Measurements from ENCODE around the gene CD63. TPM values are rescaled to one million over a fixed set of nuclear protein-coding genes. Genes with fewer than 3 reads are reported as not detected.

CD63 gene
- total RNA-seq, 1 experiment from 2014 or later: 367 TPM

- Histone ChIP-seq H3K27me3 (replicated peaks; ENCODE audit: insufficient read depth, low read depth, low read length, poor library complexity) (no peaks in the 10 kb centered on the region), H3K36me3 (ENCODE audit: insufficient read depth, low read length, poor library complexity, severe bottlenecking) (no peaks in the 10 kb centered on the region), H3K9me3 (ENCODE audit: low read depth, low read length, poor library complexity, severe bottlenecking) (no peaks in the 10 kb centered on the region), H3K27ac (ENCODE audit: low read depth, low read length, poor library complexity, severe bottlenecking) (no peak overlapping the region), H3K4me3 (ENCODE audit: low read depth, low read length, poor library complexity, severe bottlenecking) (peak overlapping the region; percentile 58), H3K4me1 (ENCODE audit: insufficient read depth, low read length, poor library complexity, severe bottlenecking) (peaks cover 14% of the 10 kb centered on the region)
- BruUV-seq (replicated peaks): no TSS peak
- DNase-seq (ENCODE audit: low spot score): no peak
- TF ChIP-seq EZH2 (IDR thresholded peaks at IDR 0.05; ENCODE audit: borderline replicate concordance, low read depth, low read length, poor library complexity, severe bottlenecking) (no peak), CTCF (conservative IDR thresholded peaks at IDR 0.05; ENCODE audit: low read depth, low read length) (no peak)
- intact Hi-C loops (cut with micrococcal nuclease; ENCODE audit: unreplicated experiment): no loop called here
- ChIA-PET POLR2A (ENCODE audit: low non-redundant PET) (no interaction called here), CTCF (no interaction called here)
Measured at GRCh38 chr12:55708695-55709233, 20.0 kb downstream of the CD63 start.

DNA sequence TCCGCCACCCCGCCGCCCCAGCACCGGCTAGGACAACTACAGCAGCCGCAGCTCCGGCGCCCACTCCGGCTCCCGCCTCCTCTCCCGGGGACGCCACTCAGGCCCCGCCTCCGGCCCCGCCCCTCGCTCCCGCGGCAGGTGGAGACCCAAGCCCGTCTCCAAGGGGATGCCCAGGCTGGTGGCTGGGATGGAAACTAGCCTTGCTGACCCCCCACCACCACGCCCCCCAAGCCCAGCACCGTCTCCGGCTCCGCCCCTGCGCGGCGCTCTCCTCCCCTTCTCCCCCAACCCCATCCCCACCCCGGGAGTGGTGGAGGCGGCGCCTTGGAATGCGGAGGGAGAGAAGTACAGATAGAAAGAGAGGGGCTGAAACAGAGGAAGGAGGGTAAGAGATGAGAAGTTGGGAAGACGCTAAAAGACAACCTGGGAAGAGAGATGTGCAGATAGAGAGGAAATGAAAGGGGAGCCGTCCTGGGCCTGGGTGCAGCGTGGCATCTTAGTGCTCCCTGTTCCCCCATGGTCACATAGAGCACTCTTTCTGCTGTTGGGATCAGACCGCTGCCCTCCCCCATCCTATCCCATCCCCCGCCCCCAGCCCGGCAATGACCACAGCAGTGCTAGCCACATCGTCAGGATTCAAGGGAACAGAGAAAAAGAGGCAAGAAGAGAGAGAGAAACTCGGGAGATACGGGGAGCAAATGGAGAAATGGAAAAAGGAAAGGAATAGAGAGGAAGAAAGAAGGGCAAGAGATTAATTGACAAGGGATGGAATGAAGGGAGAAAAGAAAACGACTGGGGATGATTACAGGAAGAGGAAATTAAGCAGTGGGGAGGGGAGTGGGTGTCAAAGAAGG is 20.7 kb downstream of the CD63 start, which contains the start of gene ITGA7:
TSS of gene ITGA7 (minus strand) at position 64 of the 854 bp plus-strand sequence. CDS start 222 bp downstream, outside the sequence.
- BruUV-seq (replicated peaks): no TSS peak
- H3K9me3 ChIP-seq (ENCODE audit: low read depth, low read length, poor library complexity, severe bottlenecking): no peaks in the 10 kb centered on the region
- DNase-seq (ENCODE audit: low spot score): peak; percentile 73
- no peak within 1 kb of the TSS for H3K27ac ChIP-seq (ENCODE audit: low read depth, low read length, poor library complexity, severe bottlenecking)
- POLR2A ChIA-PET (ENCODE audit: low non-redundant PET): no interaction called here
- no peaks in the 10 kb centered on the region for H3K27me3 ChIP-seq (replicated peaks; ENCODE audit: insufficient read depth, low read depth, low read length, poor library complexity)
- no peak for TF ChIP-seq EZH2 (IDR thresholded peaks at IDR 0.05; ENCODE audit: borderline replicate concordance, low read depth, low read length, poor library complexity, severe bottlenecking)
- TF ChIP-seq CTCF (conservative IDR thresholded peaks at IDR 0.05; ENCODE audit: low read depth, low read length): no peak
- no peaks in the 10 kb centered on the region for H3K36me3 ChIP-seq (ENCODE audit: insufficient read depth, low read length, poor library complexity, severe bottlenecking)
- intact Hi-C loops (cut with micrococcal nuclease; ENCODE audit: unreplicated experiment): no loop called here
- H3K4me3 ChIP-seq (ENCODE audit: low read depth, low read length, poor library complexity, severe bottlenecking): peak within 1 kb of the TSS; percentile 58
- peaks cover 14% of the 10 kb centered on the region for H3K4me1 ChIP-seq (ENCODE audit: insufficient read depth, low read length, poor library complexity, severe bottlenecking)
- CTCF ChIA-PET: interaction anchor here (1.0 kb wide), 1 partner anchor 31 kb away, joined by 3 read pairs; no protein-coding TSS in a partner anchor

DNA sequence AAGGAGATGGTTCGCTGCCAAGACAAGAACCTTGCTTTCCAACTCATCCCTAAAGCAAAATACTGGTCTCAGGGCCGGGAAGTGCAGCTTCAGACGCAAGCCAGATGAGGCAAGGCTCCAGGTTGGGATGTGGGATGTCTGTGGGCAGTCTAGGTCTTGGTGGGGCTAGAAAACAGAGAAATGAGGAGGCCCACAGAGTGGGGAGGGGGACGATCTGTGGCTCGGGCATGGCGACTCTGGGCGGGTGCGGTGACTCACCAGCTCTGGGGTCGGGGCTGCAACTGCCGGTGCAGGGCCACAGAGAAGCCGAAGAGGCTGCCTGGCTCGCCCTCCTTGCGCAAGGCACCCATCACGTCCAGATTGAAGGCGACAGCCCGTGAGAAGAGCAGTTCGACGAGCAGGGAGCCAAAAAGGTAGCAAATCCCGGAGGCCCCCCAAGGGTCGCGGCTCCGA is 21.6 kb downstream of the CD63 start:
- H3K36me3 ChIP-seq (ENCODE audit: insufficient read depth, low read length, poor library complexity, severe bottlenecking): no peaks in the 10 kb centered on the region
- CTCF ChIA-PET: interaction anchor here (1.0 kb wide), 1 partner anchor 31 kb away, joined by 3 read pairs; no protein-coding TSS in a partner anchor
- H3K4me3 ChIP-seq (ENCODE audit: low read depth, low read length, poor library complexity, severe bottlenecking): peak overlapping the region; percentile 58
- POLR2A ChIA-PET (ENCODE audit: low non-redundant PET): no interaction called here
- no peaks in the 10 kb centered on the region for H3K9me3 ChIP-seq (ENCODE audit: low read depth, low read length, poor library complexity, severe bottlenecking)
- BruUV-seq (replicated peaks): no TSS peak
- H3K27ac ChIP-seq (ENCODE audit: low read depth, low read length, poor library complexity, severe bottlenecking): no peak overlapping the region
- DNase-seq (ENCODE audit: low spot score): no peak
- TF ChIP-seq CTCF (conservative IDR thresholded peaks at IDR 0.05; ENCODE audit: low read depth, low read length) (no peak), EZH2 (IDR thresholded peaks at IDR 0.05; ENCODE audit: borderline replicate concordance, low read depth, low read length, poor library complexity, severe bottlenecking) (no peak)
- H3K27me3 ChIP-seq (replicated peaks; ENCODE audit: insufficient read depth, low read depth, low read length, poor library complexity): no peaks in the 10 kb centered on the region
- peaks cover 14% of the 10 kb centered on the region for H3K4me1 ChIP-seq (ENCODE audit: insufficient read depth, low read length, poor library complexity, severe bottlenecking)
- intact Hi-C loops (cut with micrococcal nuclease; ENCODE audit: unreplicated experiment): no loop called here
